HG03039 (cell line): ENCODE measurements around the gene RGL3.
A peak's percentile ranks its signal among the peaks of the same experiment; 100 is the strongest.
"Not testable (repeated sequence)": the region's sequence is repeated elsewhere in the genome, so short reads cannot be mapped to it uniquely, and the experiment has no call there.

ENCODE experiments used
- ATAC-seq: cut with Tn5 transposase; IDR thresholded peaks from one replicate; pipeline ENCODE4 v1.9.1; 2021; ENCODE audit warnings: mild to moderate bottlenecking, moderate library complexity; ENCODE audit not compliant: unreplicated experiment

Gene RGL3

DNA sequence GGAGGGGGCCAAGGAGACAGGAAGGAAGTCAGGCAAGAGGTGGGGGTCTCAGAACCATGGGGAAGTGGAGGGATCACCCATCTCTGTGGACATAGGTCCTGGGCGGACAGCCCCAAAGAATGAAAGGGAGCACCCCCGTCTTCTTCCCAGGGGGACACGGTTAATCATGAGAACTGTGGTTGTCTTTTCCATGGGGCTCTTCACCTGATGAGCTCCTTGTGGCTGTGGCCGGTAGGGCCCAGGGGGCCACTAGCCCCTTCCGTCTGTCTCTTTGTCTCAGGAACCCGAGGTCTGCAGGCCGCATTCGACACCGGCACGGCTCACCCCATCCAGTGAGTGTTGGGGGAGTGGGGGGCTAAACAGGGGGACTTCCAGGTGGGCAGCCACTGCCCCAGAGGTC is 55.2 kb downstream of the RGL3 start:
- ATAC-seq, result no peak

GRCh38 chr19:11361771-11362731 is 57.1 kb downstream of the RGL3 start:
- no peak for ATAC-seq

GRCh38 chr19:11361037-11361770 is 57.9 kb downstream of the RGL3 start:
- no peak for ATAC-seq

DNA sequence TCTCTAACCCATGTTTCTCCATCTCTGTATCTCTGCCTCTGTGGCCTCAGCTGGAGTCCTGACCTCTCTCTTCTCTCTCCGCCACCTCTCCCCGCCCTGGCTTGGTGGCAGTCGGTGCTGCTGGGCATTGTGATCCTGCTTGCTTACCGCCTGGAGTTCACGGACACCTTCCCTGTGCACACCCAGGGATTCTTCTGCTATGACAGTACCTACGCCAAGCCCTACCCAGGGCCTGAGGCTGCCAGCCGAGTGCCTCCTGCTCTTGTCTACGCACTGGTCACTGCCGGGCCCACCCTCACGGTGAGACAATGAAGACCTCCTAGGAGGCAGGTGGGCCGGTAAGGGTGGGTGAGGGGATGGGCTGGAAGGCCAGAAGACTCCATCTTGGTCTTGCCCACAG is 59.7 kb downstream of the RGL3 start:
- no peak for ATAC-seq

- no peak for ATAC-seq
Measured at GRCh38 chr19:11356676-11357550, 62.2 kb downstream of the RGL3 start.

- ATAC-seq, result no peak
Measured at GRCh38 chr19:11356074-11356397, 63.1 kb downstream of the RGL3 start.

DNA sequence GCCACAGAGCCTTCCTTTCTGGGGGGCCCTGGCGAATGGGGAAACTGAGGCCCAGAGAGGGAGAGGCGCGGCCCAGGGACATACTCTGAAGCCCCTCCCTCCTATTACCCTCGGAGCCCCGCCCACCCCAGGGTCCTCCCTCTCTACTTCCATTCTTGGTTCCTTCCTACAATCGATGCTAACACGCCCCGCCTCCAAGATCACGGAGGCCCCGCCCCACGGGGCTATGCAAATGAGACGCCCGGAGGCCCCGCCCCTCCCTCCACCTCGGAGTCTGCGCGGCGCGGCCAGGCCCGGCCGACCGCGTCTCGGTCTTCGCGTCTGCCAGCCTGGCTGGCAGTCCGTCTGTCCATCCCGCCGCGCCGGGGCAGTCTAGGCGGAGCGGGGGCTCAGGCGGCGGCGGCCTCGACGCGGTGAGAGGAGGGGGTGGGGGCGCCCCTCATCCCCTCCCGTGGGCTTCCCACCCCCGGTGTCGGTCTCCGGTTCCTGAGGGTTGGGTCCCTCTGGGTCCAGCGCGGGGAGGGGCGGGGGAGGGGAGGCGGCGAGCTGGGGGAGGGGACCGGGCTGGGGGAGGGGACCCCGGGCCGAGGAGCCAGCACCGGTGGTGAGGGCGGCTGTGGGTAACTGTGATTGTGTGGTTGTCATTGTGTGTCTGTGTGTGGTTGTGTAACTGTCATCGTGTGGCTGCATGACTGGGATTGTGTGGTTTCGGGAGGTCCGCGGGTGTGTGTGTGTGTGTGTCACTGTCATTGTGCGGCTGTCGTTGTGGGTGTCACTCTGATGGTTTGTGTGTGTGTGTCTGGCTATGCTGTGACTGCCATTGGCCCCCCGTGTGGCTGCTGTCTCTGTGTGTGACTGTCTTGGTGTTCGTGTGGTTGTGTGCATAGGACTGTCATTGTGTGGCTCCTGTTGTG is 63.7 kb downstream of the RGL3 start, which contains the start of gene PLPPR2:
Gene PLPPR2, plus strand, starts transcription at position 273 of the 914 bp plus-strand sequence. CDS start 2,242 bp downstream, outside the sequence.
- ATAC-seq, result no peak

DNA sequence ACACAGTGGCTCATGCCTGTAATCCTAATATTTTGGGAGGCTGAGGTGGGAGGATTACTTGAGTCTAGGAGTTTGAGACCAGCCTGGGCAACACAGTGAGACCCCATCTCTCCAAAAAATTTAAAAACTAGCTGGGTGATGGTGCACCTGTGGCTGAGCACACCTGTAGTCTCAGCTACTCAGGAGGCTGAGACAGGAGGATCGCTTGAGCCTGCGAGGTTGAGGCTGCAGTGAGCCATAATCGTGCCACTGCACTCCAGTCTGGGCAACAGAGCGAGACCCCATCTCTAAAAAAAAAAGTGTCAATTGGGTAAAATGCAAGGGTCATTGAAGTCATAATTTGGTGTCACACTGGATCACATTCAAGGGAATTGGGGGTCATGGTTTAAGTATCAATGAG is 65.0 kb downstream of the RGL3 start:
- ATAC-seq, result not testable (repeated sequence)

DNA sequence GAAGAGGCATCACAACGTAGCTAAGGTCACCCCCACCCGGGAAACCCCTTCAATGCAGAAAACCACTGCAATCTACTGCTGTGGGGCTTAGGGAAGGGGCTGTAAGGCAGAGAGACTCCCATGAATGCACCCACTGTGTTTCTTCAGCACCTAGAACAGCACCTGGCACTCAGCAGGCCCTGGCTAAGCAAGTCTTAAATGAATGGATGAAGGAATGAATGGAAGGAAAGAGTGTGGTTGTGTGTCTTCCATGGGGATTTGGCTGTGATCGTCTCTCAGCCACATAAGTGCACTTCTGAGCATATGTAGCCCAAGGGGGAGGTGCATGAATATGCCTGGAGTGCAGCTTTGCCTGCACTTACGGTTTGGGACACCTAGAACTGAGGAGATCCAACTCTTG is 69.9 kb downstream of the RGL3 start:
- no peak for ATAC-seq

DNA sequence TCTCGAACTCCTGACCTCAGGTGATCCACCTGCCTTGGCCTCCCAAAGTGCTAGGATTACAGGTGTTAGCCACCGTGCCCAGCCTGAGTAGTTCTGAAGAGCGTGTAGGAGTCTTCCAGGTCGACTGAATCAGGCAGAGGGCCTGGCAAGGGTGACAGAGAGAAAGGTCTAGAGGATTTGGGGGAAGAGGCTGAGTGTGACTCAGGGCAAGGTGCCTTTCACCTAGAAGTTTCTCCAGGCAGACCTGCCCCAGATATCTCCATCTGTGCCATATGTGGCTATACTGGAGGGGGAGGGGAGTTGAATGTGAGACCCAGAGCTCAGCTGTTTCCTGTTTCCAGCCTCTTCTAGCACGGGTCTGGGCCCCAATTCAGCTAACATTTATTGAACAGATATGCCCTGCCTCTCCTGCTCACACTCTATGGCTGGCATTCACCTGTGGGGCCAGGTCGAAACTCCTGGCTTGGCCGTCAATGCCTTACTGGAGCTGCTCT is 71.5 kb downstream of the RGL3 start:
- no peak for ATAC-seq

DNA sequence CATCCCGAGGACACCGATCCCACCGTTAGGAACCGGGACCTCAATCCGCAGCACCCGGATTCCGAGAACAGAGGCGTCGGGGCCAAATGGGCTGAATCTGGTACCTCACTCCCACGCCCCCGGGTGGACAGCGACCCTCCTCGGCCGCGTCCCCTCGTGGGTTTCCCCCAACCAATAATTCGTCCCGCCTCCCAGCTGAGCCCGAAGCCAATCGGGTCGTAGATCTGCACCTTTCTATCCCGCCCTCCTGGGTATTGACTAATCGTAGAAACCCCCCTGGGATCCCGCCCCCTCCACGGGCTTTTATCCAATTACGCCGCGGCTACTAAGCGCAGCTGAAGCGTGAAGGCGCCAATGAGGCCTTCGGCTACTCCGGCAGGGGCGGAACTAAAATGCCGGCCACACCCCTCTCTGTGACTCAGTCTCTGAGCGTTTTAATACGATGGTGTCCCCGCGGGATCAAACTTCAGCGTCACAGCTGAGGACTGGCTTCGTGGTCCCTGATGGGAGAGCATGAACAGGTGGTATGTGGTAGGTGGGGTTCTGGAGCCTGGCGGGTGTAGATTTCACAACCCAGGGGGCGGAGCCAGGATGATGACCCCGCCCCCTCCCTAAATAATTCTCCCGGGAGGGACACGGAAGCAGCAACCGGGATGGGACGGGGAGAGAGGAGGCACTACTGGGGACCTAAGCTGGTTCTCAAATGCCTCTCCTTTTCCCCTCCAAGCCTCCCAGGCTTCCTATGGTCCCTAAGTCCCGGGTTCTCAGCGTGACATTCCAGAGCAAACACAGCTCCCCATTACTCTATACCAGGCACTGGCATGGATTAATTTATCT is 72.8 kb downstream of the RGL3 start, which contains the start of the genes CCDC159 and TMEM205:
Gene CCDC159, plus strand, starts transcription at position 416 of the 837 bp plus-strand sequence. Its CDS starts 88 bp downstream, at position 504.
Gene TMEM205, minus strand, starts transcription at position 165 of the 837 bp plus-strand sequence. CDS start 649 bp downstream, outside the sequence.
- ATAC-seq, result peak; percentile 84

GRCh38 chr19:11345122-11345803 is 73.9 kb downstream of the RGL3 start:
- ATAC-seq, result no peak
